ENCODE data around the gene PARD3B. TPM values are rescaled to one million over a fixed set of nuclear protein-coding genes. Genes with fewer than 3 reads are reported as not detected.

PARD3B gene
- total and polyA plus RNA-seq, 10 of the 15 experiments (the other 5 are each of a cell fraction or from before 2014, with no cell fraction given): 0.01 to 0.54 (median 0.07) TPM; not detected in 7

DNA sequence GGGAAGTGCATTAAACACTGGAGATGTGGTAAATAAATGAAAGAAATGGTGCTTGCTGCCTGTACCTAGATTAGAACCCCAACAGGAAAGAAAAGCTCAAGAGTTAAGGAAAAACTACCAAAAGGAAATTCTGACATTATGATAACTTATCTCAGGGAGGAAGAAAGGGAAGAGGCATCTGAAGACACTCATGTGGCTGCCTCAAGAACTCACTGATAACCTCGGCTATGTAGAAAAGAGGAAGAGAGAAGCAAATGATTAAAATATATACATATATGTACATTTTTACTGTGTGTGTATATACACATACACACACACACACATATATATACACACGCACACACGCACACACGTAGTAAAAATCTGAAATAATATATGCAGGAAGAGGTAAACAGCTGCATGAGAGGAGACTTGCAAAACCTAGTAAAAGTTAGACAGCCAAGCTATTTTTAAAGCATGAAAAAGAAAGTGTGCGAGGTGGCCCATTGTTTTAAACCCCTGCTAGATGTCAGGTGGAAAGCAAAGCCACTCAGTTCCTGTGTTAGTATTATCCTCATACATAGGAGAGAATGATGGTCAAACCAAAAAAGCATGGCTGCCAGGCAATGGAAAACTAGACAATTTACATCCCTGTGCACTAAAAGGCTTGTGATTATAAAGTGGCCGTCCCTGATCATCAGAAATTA is 654.0 kb downstream of the PARD3B start:
- no peaks in the 10 kb centered on the region; a peak in 1 of 4 replicates for H3K27me3 ChIP-seq (replicated peaks in 1 of 2; ENCODE audit: control insufficient read depth in 2 of 2, insufficient read depth in 2 of 2, low read length in 1 of 2)
- SMC1A ChIA-PET (ENCODE audit: uncharacterized antibody, unreplicated experiment): interaction anchor here (0.8 kb wide), 1 partner anchor 393 kb away, joined by 3 read pairs; no protein-coding TSS in a partner anchor
- FAIRE-seq: no peak
- H2AFZ ChIP-seq (ENCODE audit: control insufficient read depth, low read depth, low read length): no peak overlapping the region
- no peak overlapping the region for H3K27ac ChIP-seq (ENCODE audit: control insufficient read depth, insufficient read depth)
- TF ChIP-seq SREBF2 (IDR thresholded peaks at IDR 0.05; ENCODE audit: low read length) (no peak), PAX5 (IDR thresholded peaks at IDR 0.05; ENCODE audit: borderline replicate concordance, low read depth, low read length) (no peak)
- no peaks in the 10 kb centered on the region for H3K79me2 ChIP-seq (ENCODE audit: control insufficient read depth, insufficient read depth, low read length)
- H3K36me3 ChIP-seq (ENCODE audit: control insufficient read depth in 2 of 2, insufficient read depth in 2 of 2, low read length in 1 of 2): no peaks in the 10 kb centered on the region
- no peak overlapping the region for H3K9ac ChIP-seq (ENCODE audit: control insufficient read depth, insufficient read depth, low read length)
- CTCF ChIA-PET: no interaction called here
- no peak overlapping the region for H3K4me3 ChIP-seq
- intact Hi-C loops (cut with micrococcal nuclease; ENCODE audit: unreplicated experiment) (no loop called here), in situ Hi-C loops (cut with MboI) (no loop called here)
- BruUV-seq (replicated peaks): no TSS peak
- no peaks in the 10 kb centered on the region for H3K9me3 ChIP-seq (replicated peaks; ENCODE audit: control insufficient read depth, insufficient read depth, low read length)
- H4K20me1 ChIP-seq (ENCODE audit: control insufficient read depth, insufficient read depth): no peaks in the 10 kb centered on the region
- no peak for ATAC-seq
- 35% methylated on average over 6 of the region's 6 CpGs for WGBS (ENCODE audit: insufficient coverage, insufficient replicate concordance, low lambda C conversion rate, missing lambda C conversion rate)
- no peak overlapping the region for H3K4me2 ChIP-seq (ENCODE audit: control insufficient read depth, insufficient read depth)
- DNase-seq (ENCODE audit: low read depth, low spot score): no peak
- no peaks in the 10 kb centered on the region for H3K4me1 ChIP-seq (ENCODE audit: control insufficient read depth, insufficient read depth, low read length)
- POLR2A ChIA-PET: no interaction called here
- RAD21 ChIA-PET (ENCODE audit: unreplicated experiment): no interaction called here

DNA sequence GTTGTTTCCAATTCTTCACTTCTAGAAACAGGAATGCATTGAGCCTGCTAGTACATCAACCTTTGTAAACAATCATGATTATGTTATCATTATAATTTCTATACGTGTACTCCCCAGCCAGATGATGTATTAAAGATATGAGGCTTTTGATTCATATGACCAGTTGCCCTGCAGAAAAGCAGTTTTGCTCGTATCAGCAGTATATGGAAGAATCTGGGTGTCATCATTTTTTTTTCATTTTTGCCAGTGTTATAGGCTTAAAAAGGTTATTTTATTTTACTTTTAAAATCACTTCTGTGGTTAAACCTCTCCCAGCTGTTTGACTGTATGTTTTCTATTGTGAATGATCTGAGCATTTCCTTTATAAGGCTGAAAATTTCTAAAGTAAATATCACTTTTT is 665.2 kb downstream of the PARD3B start:
- POLR2A ChIA-PET: no interaction called here
- Histone ChIP-seq H3K4me3 (no peak overlapping the region), H3K4me1 (ENCODE audit: control insufficient read depth, insufficient read depth, low read length) (no peaks in the 10 kb centered on the region), H3K79me2 (ENCODE audit: control insufficient read depth, insufficient read depth, low read length) (no peaks in the 10 kb centered on the region), H4K20me1 (ENCODE audit: control insufficient read depth, insufficient read depth) (no peaks in the 10 kb centered on the region), H3K4me2 (ENCODE audit: control insufficient read depth, insufficient read depth) (no peak overlapping the region), H3K27me3 (replicated peaks in 1 of 2; ENCODE audit: control insufficient read depth in 2 of 2, insufficient read depth in 2 of 2, low read length in 1 of 2) (no peaks in the 10 kb centered on the region), H3K27ac (ENCODE audit: control insufficient read depth, insufficient read depth) (no peak overlapping the region), H3K36me3 (ENCODE audit: control insufficient read depth in 2 of 2, insufficient read depth in 2 of 2, low read length in 1 of 2) (no peaks in the 10 kb centered on the region), H3K9me3 (replicated peaks; ENCODE audit: control insufficient read depth, insufficient read depth, low read length) (no peaks in the 10 kb centered on the region), H3K9ac (ENCODE audit: control insufficient read depth, insufficient read depth, low read length) (no peak overlapping the region), H2AFZ (ENCODE audit: control insufficient read depth, low read depth, low read length) (no peak overlapping the region)
- WGBS (ENCODE audit: insufficient coverage, insufficient replicate concordance, low lambda C conversion rate, missing lambda C conversion rate): 15% methylated on average over 2 of the region's 2 CpGs
- RAD21 ChIA-PET (ENCODE audit: unreplicated experiment): no interaction called here
- intact Hi-C loops (cut with micrococcal nuclease; ENCODE audit: unreplicated experiment) (no loop called here), in situ Hi-C loops (cut with MboI) (no loop called here)
- BruUV-seq (replicated peaks): no TSS peak
- FAIRE-seq (no peak), ATAC-seq (no peak), DNase-seq (ENCODE audit: low read depth, low spot score) (no peak)
- SMC1A ChIA-PET (ENCODE audit: uncharacterized antibody, unreplicated experiment): no interaction called here
- CTCF ChIA-PET: no interaction called here
- TF ChIP-seq SPI1 (IDR thresholded peaks at IDR 0.05; ENCODE audit: borderline replicate concordance, insufficient read depth, low read depth, low read length) (no peak), MEF2A (IDR thresholded peaks at IDR 0.05; ENCODE audit: insufficient read depth, low read depth, low read length) (no peak), RAD21 (IDR thresholded peaks at IDR 0.05; ENCODE audit: insufficient read depth, low read depth, low read length) (no peak), IKZF2 (IDR thresholded peaks at IDR 0.05) (no peak)
- TF ChIP-seq, protein P1, sequence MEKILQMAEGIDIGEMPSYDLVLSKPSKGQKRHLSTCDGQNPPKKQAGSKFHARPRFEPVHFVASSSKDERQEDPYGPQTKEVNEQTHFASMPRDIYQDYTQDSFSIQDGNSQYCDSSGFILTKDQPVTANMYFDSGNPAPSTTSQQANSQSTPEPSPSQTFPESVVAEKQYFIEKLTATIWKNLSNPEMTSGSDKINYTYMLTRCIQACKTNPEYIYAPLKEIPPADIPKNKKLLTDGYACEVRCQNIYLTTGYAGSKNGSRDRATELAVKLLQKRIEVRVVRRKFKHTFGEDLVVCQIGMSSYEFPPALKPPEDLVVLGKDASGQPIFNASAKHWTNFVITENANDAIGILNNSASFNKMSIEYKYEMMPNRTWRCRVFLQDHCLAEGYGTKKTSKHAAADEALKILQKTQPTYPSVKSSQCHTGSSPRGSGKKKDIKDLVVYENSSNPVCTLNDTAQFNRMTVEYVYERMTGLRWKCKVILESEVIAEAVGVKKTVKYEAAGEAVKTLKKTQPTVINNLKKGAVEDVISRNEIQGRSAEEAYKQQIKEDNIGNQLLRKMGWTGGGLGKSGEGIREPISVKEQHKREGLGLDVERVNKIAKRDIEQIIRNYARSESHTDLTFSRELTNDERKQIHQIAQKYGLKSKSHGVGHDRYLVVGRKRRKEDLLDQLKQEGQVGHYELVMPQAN (conservative IDR thresholded peaks at IDR 0.05): no peak
